GM18526 (cell line): Measurements from ENCODE around the gene TNN.

Experiments used
- POLR2A ChIP-seq: IDR thresholded peaks from 3 replicates; pipeline ENCODE4 v1.6.1; 2011; ENCODE audit not compliant: insufficient read length; ENCODE audit errors: extremely low read depth

The TNN gene

DNA sequence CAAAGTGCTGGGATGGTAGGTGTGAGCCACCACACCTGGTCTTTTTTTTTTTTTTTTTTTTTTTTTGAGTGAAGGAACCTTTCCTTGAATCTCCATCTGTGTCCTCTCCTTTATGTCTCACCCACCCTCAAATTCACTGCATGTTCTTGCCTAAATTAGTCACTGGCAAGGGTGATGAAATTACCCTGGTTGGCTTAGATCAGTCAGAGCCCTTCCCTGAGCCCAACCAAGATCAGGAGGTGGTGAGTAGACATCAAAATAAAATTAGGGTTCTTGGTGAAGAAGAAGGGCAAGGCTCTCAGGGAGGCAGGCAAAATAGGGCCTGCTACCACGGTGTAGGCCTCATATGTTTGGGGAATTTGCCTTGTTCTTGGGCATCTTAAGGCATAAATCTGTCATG lies 5.3 kb upstream of the TNN start:
- no peak for TF ChIP-seq POLR2A

GRCh38 chr1:175062858-175063257 lies 4.8 kb upstream of the TNN start:
- no peak for TF ChIP-seq POLR2A

- no peak for TF ChIP-seq POLR2A
These were observed 3.2 kb downstream of the TNN start for GRCh38 chr1:175070818-175071217.

- no peak for TF ChIP-seq POLR2A
These were observed 3.8 kb downstream of the TNN start for GRCh38 chr1:175071276-175071943.

DNA sequence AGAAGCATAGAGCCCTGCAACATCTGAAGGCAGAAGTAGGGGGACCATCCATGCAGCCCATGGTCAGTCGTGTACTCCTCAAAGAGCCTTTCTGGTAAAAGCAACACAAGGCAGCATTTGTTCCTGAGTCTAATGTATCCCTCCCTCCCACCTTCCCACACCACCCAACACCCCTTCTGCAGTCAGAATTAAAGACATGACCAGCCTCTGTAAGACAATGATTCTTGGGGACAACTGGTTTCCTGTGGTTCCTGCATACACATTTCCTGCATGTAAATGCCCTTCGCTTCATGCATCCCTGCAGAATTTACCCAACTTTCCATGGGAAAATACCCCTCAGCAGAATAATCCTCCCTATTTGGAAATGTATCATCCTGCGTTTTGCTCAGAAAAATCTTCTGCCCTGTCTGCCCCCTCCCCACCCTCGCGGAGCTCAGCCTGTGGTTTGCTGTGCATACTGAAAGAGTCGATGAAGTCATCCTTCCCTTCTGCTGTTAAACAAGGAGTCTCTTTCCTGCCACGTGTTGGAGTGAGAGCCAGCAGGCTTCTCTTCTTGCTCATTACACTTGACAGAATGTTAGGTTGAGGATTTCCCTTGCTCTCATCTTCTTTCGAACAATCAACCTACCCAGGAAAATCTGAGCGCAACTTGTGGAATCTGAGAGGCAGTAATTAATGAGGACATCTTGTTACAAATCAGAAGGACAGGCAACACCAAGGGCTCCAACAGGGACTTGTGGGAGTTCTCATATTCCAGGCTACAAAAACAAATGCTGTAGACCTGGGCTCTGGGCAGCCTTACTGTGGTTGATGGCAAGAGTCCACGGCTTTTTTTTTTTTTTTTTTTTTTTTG lies 4.7 kb downstream of the TNN start:
- no peak for TF ChIP-seq POLR2A

- no peak for TF ChIP-seq POLR2A
These were observed 5.4 kb downstream of the TNN start for GRCh38 chr1:175073061-175073460.

DNA sequence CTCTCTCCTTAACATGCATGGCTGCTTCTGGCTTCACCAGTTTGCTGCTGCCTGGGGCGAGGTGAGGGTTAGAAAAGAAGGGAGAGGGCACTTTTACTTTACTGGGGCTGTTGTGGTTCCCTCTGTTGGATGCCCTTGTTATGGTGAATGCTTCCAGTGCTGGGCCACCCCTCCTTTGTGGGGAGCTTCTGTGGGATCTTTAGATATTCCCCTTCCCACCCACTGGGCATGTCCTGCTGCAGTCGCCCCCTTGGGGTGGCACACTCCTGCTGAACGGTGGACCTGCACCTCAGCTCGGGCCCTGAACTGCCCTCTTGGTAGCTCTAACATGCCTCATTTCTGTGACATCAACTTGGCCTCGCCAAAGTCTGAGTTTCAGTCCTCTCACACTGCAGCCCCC lies 6.0 kb downstream of the TNN start:
- TF ChIP-seq POLR2A, result no peak

DNA sequence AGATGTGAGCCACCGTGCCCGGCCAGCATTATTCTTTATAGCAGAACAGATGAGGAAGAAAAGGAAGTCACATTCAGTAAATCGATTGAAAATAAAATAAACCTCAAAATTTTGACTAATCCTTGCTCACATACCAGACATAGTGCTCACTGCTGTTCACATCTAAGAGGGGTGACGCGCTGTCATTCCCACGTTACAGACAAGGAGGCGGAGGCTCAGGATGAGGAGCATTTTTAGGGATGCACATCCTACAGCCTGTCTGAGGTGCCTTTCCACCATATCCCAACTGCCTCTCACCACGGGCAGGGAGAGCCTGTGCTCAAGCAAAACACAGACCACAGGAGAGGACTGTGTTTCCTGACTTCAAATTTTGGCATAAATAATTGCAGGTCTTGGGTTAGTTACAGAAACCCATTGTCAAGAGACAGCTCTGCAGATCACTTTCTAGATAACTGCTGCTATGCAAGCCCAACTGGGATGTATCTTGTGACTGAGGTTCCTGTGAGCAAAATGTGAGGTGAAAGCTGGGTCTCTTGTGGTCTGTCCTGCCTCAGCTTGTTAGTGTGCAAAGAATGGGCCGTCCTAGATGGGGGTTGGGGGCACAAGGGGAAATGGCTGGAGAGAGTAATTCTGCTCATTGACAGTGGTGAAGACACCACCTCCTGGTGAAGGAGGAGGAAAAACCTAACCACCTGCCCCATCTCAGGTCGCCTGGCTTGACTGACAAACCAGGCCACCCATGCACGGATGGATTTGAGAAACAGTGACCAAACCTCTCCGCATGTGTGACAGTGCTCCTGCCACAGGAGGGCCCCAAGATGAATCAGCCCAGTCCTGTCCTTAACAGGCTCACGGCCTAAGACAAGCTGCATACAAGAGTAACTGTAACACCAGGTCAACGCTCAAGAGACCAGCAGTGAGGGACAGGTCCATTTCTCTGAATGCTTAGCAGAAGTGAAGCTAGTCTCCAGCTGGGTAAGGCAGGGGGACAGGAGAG lies 8.2 kb downstream of the TNN start:
- no peak for TF ChIP-seq POLR2A

GRCh38 chr1:175077356-175078030 lies 9.9 kb downstream of the TNN start:
- TF ChIP-seq POLR2A, result no peak

DNA sequence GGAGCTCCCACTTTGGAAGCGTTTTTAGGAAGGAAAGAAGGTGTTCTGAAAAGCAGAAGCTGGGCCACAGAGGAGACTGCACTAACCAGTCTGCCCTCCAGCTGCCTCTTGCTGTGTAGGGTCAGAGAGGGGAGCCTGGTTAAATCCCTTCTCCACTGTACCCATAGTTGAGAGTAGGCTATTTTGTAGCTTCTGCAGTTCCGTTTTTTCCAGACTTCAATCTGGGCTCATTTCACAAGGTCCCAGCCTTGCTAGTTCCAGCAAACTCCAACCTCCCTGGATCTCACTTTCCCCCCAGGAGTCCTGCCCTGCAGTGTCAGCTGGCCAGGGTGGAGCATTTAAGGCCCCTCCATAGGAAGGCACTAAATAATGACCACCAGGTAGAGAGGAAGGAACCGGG lies 11.0 kb downstream of the TNN start:
- no peak for TF ChIP-seq POLR2A

DNA sequence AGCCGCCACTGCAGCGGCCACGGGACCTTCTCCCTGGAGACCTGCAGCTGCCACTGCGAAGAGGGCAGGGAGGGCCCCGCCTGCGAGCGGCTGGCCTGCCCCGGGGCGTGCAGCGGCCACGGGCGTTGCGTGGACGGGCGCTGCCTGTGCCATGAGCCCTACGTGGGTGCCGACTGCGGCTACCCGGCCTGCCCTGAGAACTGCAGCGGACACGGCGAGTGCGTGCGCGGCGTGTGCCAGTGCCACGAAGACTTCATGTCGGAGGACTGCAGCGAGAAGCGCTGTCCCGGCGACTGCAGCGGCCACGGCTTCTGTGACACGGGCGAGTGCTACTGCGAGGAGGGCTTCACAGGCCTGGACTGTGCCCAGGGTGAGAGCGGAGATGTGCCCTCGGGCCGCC lies 11.7 kb downstream of the TNN start:
- TF ChIP-seq POLR2A, result no peak

- TF ChIP-seq POLR2A, result no peak
These were observed 12.4 kb downstream of the TNN start for GRCh38 chr1:175080030-175080429.

DNA sequence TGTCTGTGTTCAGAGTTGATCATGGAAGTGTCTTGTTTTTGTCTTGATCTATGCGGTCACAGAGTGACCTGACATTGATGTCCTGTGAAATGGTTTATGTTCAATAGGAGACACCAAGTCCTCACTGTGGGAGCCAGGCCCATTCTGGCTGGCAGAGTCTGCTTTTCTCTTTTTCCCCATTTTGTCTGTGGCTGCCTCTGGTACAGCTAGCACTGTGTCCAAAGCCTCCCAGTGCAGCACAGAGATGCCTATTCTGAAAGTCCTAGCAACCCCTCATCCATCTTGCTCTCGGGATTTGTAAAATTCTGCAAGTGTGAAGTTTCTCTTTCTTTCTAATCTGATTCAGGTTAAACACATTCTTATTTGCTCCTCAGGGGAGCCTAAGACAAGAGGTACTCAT lies 14.3 kb downstream of the TNN start:
- no peak for TF ChIP-seq POLR2A

DNA sequence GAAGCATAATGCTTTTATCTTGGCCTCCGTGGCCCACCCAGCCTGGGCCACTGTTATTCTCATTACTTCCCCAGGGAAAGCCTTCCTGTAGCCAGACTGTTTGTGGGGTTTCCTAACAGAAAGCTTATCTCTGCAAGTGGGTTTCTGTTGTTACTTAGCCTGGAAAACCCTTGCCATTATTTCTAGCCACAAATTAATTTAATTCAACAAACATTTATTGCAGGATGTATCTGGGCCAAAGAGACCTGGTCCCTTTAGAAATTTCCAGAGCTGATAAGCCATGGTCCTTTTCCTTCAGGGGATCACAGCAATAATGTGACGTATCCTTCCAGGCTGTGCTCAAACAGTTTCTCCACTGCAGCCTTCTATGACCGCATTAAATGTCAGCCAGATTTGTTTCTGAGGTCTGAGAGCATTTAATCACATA lies 20.9 kb downstream of the TNN start:
- no peak for TF ChIP-seq POLR2A
